Astrocyte of the spinal cord (primary cell): Measurements from ENCODE around the gene HOXA4.
A peak's percentile ranks its signal among the peaks of the same experiment; 100 is the strongest.

Experiments used
- DNase-seq: peaks from one replicate; pipeline ENCODE4 v3.0.0; 2011; ENCODE audit warnings: low read depth, low spot score
- H3K4me3 ChIP-seq: 2 replicates; pipeline ENCODE4 v1.5.1; 2011; ENCODE audit warnings: low read depth, mild to moderate bottlenecking, low read length, moderate library complexity
- CTCF ChIP-seq: IDR thresholded peaks from 2 replicates; pipeline ENCODE4 v1.5.1; 2012; ENCODE audit warnings: low read depth, mild to moderate bottlenecking, low read length, inconsistent platforms
- in situ Hi-C: cut with HindIII; loops from 2 replicates; pipeline ENCODE4 v1.10.0; 2017; ENCODE audit warnings: low sequenced_read_pairs

Gene HOXA4

GRCh38 chr7:27116031-27116961 is 14.3 kb downstream of the HOXA4 start:
- in situ Hi-C loops, result no loop called here
- no peak for DNase-seq
- H3K4me3 ChIP-seq, result peak overlapping the region; percentile 89
- TF ChIP-seq CTCF, result no peak

GRCh38 chr7:27115221-27116026 is 15.1 kb downstream of the HOXA4 start:
- H3K4me3 ChIP-seq, result peak overlapping the region; percentile 89
- peak; percentile 86 for DNase-seq
- in situ Hi-C loops, result no loop called here
- no peak for TF ChIP-seq CTCF

- in situ Hi-C loops, result no loop called here
- peak overlapping the region; percentile 89 for H3K4me3 ChIP-seq
- TF ChIP-seq CTCF, result no peak
- DNase-seq, result no peak
These were observed 15.7 kb downstream of the HOXA4 start for GRCh38 chr7:27114881-27115220.

- H3K4me3 ChIP-seq, result peak overlapping the region; percentile 89
- in situ Hi-C loops, result no loop called here
- DNase-seq, result peak; percentile 88
- no peak for TF ChIP-seq CTCF
These were observed 16.4 kb downstream of the HOXA4 start for GRCh38 chr7:27113991-27114769.

GRCh38 chr7:27112955-27113949 is 17.3 kb downstream of the HOXA4 start:
- no peak for TF ChIP-seq CTCF
- peak overlapping the region; percentile 89 for H3K4me3 ChIP-seq
- DNase-seq, result peak; percentile 91
- in situ Hi-C loops, result no loop called here
